Activated naive CD8-positive, alpha-beta T cell treated with anti-CD3 and anti-CD28 coated beads for 36 hours (primary cell): ENCODE data around the gene BIRC7. TPM values are rescaled to one million over a fixed set of nuclear protein-coding genes. Genes with fewer than 3 reads are reported as not detected.
"Not testable (repeated sequence)": the region's sequence is repeated elsewhere in the genome, so short reads cannot be mapped to it uniquely, and the experiment has no call there.

Experiments used
- DNase-seq: peaks from one replicate; pipeline ENCODE4 v3.0.0; 2021
- H3K27ac Mint-ChIP-seq: one replicate; pipeline ENCODE4 v1.8.0; 2022; ENCODE audit warnings: mild to moderate bottlenecking, moderate library complexity, mixed read lengths
- H3K27me3 Mint-ChIP-seq: one replicate; pipeline ENCODE4 v1.8.0; 2022; ENCODE audit warnings: mild to moderate bottlenecking, mixed read lengths
- H3K36me3 Mint-ChIP-seq: one replicate; pipeline ENCODE4 v1.8.0; 2021; ENCODE audit warnings: mild to moderate bottlenecking, mixed read lengths
- H3K4me1 Mint-ChIP-seq: one replicate; pipeline ENCODE4 v1.8.0; 2021; ENCODE audit warnings: mixed read lengths
- H3K4me3 Mint-ChIP-seq: one replicate; pipeline ENCODE4 v1.8.0; 2022; ENCODE audit warnings: mild to moderate bottlenecking, moderate library complexity, mixed read lengths
- H3K9me3 Mint-ChIP-seq: one replicate; pipeline ENCODE4 v1.8.0; 2022; ENCODE audit warnings: mixed read lengths
- total RNA-seq, 2 experiments: library from RNA; stranded (reverse); gene quantifications; one replicate each; pipeline ENCODE4 v1.2.3, GENCODE V29; 2021

Gene BIRC7
- total RNA-seq, 2 experiments from 2014 or later = 0.23 to 0.34 TPM

DNA sequence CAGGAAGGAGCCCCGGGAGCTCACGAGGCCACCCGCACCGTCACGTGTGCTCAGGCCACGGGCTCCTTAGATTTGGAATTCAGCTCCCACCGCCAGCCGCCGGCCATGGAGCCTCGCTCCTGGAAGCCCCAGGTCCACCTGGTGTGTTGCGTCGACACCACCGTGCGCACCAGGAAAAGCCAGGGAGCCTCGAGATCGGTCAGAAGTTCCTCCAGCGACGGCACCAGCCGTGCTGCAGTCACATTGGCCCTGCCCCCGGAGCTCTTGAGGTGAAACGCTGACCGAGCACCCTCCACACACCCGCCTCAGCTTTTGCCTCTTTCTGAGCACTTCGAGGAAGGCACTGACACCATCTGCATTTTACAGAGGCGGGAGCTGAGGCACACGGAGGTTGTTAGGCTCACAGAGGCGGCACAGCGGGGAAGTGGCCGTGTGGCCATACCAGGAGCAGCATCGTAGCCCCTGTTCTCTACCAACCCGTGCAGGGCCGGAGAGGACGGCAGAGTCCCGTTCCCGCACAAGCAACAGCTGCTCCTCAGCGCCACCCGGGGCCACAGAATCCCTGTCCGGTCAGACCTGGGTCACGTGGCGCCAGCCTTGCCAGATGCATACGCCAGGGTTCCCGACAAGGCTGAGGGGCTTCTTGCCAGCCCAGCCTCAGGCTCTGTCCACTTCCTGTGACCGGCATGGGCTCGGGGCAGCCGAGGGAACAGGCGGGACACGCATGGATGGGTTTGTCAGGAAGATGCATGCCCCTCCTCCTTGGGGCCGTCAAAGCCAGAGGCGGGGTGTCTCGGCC lies 11.0 kb downstream of the BIRC7 start:
- no peak overlapping the region for H3K4me3 Mint-ChIP-seq
- H3K36me3 Mint-ChIP-seq = no peaks in the 10 kb centered on the region
- no peaks in the 10 kb centered on the region for H3K4me1 Mint-ChIP-seq
- DNase-seq = no peak
- no peaks in the 10 kb centered on the region for H3K9me3 Mint-ChIP-seq
- no peak overlapping the region for H3K27ac Mint-ChIP-seq
- H3K27me3 Mint-ChIP-seq = peaks cover 46% of the 10 kb centered on the region

DNA sequence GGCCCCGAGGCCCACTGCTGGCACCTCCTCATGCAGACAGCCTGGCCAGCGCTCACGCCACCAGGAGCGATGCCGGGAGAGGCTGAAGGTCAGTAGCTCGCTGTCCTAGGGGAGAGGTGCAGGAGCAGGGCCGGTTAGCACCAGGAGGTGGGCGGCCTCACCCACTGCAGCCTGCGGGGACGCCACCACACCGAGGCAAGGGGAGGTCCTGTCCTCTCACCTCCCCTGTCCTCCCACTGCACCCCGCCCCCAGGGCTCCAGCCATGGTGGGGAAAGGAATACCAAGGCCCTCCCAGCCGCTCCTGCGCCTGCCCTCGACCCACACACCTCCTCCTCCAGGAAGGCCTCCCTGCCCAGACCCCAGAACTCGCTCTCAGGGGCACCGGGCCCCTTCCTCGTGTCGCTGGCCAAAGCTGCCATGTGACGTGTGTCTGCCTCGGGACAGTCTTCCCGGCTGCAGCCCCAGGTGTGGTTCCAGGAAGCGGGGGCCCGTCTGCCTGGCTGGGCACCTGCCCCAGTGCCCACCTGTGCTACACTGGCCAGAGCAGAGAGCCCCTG lies 12.0 kb downstream of the BIRC7 start:
- Mint-ChIP-seq H3K27me3 (peaks cover 55% of the 10 kb centered on the region), H3K36me3 (no peaks in the 10 kb centered on the region), H3K4me3 (no peak overlapping the region), H3K4me1 (no peaks in the 10 kb centered on the region), H3K9me3 (no peaks in the 10 kb centered on the region), H3K27ac (no peak overlapping the region)
- DNase-seq = no peak

DNA sequence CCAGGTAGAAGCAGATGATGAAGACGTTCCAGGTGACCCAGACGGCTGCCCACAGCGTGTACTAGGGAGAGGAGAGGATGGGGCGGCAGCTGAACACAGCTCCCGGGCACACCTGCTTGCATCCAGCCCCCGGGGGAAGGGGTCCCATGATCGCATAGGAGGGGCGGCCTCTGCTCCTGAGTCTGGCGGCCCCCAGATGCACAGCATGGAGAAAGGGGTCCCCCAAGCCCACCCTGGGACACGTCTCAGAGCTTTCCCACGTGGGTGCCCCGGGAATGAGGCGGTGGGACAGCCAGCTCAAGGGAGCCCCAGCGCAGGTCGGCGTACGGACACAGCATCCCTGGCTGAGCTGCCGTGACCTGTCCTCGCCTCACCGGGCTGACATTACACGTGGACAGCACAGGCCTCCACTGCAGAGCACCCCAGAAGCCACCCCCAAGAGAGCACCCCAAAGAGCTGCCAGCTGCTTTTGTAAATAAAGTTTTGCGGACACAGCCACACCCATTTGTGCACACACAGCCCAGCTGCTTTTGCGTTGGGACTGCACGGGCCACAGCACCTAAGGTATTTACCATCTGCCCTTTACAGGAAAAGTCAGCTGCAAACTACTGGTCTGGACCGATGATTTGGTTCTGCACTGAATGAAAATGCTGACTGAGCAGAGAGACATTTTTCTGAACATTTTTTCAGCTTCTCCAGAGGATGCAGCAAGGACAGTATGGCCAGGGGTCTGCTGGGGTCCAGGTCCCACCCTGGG lies 13.3 kb downstream of the BIRC7 start:
- DNase-seq = no peak
- H3K36me3 Mint-ChIP-seq = no peaks in the 10 kb centered on the region
- H3K4me3 Mint-ChIP-seq = no peak overlapping the region
- H3K27me3 Mint-ChIP-seq = peaks cover 63% of the 10 kb centered on the region
- no peaks in the 10 kb centered on the region for H3K4me1 Mint-ChIP-seq
- H3K27ac Mint-ChIP-seq = no peak overlapping the region
- H3K9me3 Mint-ChIP-seq = no peaks in the 10 kb centered on the region

GRCh38 chr20:63249891-63250290 lies 14.2 kb downstream of the BIRC7 start:
- Mint-ChIP-seq H3K4me3 (no peak overlapping the region), H3K4me1 (no peaks in the 10 kb centered on the region), H3K27ac (no peak overlapping the region), H3K36me3 (no peaks in the 10 kb centered on the region), H3K9me3 (no peaks in the 10 kb centered on the region), H3K27me3 (peaks cover 67% of the 10 kb centered on the region)
- no peak for DNase-seq

DNA sequence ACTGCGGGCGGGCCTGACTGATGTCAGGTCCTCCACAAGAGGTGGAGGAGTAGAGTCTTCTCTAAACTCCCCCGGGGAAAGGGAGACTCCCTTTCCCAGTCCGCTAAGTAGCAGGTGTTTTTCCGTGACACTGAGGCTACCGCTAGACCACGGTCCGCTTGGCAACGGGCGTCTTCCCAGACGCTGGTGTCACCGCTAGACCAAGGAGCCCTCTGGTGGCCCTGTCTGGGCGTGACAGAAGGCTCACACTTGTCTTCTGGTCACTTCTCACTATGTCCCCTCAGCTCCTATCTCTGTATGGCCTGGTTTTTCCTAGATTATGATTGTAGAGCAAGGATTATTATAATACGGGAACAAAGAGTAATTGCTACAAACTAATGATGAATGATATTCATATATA lies 15.6 kb downstream of the BIRC7 start:
- not testable (repeated sequence) for H3K9me3 Mint-ChIP-seq
- peaks cover 72% of the 10 kb centered on the region for H3K27me3 Mint-ChIP-seq

DNA sequence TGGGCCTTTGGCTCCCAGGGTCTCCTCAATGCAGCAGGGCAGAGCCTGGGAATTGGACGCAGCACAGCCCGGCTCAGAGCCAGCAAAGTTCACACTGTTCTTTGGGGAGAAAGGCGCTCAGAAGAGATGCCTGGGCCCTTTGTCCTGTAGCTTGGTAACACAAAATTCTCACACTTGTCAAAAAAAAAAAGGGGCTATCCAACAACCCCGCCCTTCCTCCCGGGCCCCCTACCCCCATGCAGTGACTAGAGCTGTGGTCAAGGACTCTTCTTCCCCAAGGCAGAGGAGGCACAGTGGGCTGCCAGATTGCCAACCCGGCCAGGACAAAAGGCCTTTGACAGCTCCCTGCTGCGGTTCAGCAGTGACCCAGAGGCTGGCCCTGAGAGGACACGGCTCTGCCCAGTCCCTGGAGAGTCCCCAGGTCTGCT lies 16.6 kb downstream of the BIRC7 start:
- peaks cover 72% of the 10 kb centered on the region for H3K27me3 Mint-ChIP-seq
- no peaks in the 10 kb centered on the region for H3K36me3 Mint-ChIP-seq
- no peak for DNase-seq
- H3K9me3 Mint-ChIP-seq = no peaks in the 10 kb centered on the region
- H3K4me1 Mint-ChIP-seq = no peaks in the 10 kb centered on the region
- H3K4me3 Mint-ChIP-seq = no peak overlapping the region
- no peak overlapping the region for H3K27ac Mint-ChIP-seq

More for the DNA sequence above, 15.6 kb downstream of the BIRC7 start:
- H3K36me3 Mint-ChIP-seq, H3K4me3 Mint-ChIP-seq, H3K4me1 Mint-ChIP-seq, H3K27ac Mint-ChIP-seq, DNase-seq: not testable (repeated sequence)

DNA sequence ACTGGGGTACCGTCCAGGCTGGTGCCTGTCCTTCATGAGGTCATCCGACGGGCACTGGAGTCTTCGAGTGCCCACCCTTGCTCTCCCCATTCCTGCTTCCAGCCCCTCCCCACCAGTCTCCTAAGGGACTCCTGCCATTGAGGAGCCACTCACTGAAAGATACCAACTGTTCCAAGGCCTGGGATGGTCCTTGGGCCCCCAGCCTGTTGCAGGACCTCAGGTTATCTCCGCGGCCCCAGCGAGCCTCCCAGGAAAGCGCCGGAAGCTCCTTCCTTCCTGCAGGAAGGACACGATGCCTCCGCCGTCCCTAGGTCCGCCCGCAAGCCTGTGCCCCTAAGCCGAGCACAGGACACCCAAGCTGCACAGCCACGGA lies 17.3 kb downstream of the BIRC7 start:
- Mint-ChIP-seq H3K4me3 (no peak overlapping the region), H3K9me3 (no peaks in the 10 kb centered on the region), H3K36me3 (no peaks in the 10 kb centered on the region), H3K27me3 (peaks cover 73% of the 10 kb centered on the region), H3K27ac (no peak overlapping the region), H3K4me1 (no peaks in the 10 kb centered on the region)
- no peak for DNase-seq

- Mint-ChIP-seq H3K27me3 (peaks cover 69% of the 10 kb centered on the region), H3K27ac (no peak overlapping the region)
- no peak for DNase-seq
Observed at GRCh38 chr20:63253438-63254231, 17.9 kb downstream of the BIRC7 start.

DNA sequence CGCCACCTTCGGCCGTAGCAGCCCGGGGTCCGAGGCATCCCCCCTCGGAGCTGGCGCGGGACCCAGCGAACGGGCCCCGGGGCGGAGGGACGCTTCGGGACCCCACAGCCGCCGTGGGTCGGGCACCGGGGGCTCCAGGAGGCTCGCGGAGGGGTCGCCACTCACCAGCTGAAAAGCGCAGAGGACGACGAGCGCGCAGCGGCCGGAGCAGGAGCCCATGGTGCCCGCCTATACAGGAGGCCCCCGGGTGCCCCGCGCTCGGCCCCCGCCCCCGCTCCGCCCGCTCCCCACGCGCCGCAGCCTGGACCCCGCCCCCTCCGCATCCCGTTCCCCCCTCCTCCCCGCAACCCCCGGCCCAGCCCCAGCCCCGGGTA lies 18.5 kb downstream of the BIRC7 start, which contains the start of gene NKAIN4:
Gene NKAIN4, minus strand, starts transcription at position 232 of the 374 bp plus-strand sequence. Its CDS starts 13 bp downstream, at position 219.
- no peaks in the 10 kb centered on the region for H3K4me1 Mint-ChIP-seq
- H3K4me3 Mint-ChIP-seq = no peak within 1 kb of the TSS
- H3K36me3 Mint-ChIP-seq = no peaks in the 10 kb centered on the region
- peaks cover 64% of the 10 kb centered on the region for H3K27me3 Mint-ChIP-seq
- H3K9me3 Mint-ChIP-seq = no peaks in the 10 kb centered on the region
- H3K27ac Mint-ChIP-seq = no peak within 1 kb of the TSS
- no peak for DNase-seq

More at GRCh38 chr20:63253438-63254231, 17.9 kb downstream of the BIRC7 start:
- Mint-ChIP-seq H3K36me3 (no peaks in the 10 kb centered on the region), H3K4me1 (no peaks in the 10 kb centered on the region), H3K4me3 (no peak overlapping the region), H3K9me3 (no peaks in the 10 kb centered on the region)

- Mint-ChIP-seq H3K4me3 (no peak overlapping the region), H3K36me3 (no peaks in the 10 kb centered on the region), H3K27ac (no peak overlapping the region), H3K9me3 (no peaks in the 10 kb centered on the region), H3K27me3 (peaks cover 58% of the 10 kb centered on the region), H3K4me1 (no peaks in the 10 kb centered on the region)
- no peak for DNase-seq
Observed at GRCh38 chr20:63254606-63255384, 19.1 kb downstream of the BIRC7 start.

DNA sequence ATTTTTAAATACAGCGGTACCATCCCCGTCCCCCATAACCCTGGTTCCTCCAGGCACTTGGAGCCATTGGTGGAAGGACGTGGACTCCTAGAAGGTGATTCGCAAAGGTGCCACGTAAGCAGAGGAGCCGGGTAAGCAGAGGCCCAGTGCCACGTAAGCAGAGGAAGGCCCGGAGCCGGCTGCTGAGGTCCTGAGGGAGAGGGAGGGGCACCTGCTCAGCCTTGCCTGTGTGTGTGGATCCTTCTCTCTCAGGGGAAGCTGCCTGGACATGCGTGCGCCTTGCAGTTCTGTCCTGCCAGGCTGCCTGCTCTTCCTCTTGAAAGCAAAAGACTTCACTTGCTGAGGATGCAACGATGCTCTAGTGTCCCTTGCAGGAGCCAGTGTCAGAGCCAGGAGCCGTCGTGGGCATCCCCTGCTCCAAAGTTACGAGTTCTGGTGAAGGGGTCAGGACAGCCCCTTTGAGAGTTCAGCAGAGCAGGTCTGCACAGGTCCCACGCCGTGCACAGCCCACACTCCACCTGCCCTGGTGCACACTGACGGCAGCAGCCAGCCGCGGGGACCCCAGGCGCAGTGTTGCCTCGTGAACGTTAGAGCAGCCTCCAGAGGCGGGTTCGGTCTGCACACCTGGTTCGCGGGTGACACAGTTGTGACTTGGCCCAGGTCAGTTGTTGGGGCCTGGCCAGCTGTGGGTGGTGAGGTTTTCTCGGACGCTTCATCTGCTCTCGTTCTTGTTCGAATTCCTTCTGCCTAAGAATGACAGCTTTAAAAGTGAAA lies 20.4 kb downstream of the BIRC7 start:
- no peaks in the 10 kb centered on the region for H3K4me1 Mint-ChIP-seq
- no peaks in the 10 kb centered on the region for H3K9me3 Mint-ChIP-seq
- H3K36me3 Mint-ChIP-seq = no peaks in the 10 kb centered on the region
- no peak for DNase-seq
- H3K27ac Mint-ChIP-seq = no peak overlapping the region
- H3K27me3 Mint-ChIP-seq = peaks cover 51% of the 10 kb centered on the region
- no peak overlapping the region for H3K4me3 Mint-ChIP-seq

DNA sequence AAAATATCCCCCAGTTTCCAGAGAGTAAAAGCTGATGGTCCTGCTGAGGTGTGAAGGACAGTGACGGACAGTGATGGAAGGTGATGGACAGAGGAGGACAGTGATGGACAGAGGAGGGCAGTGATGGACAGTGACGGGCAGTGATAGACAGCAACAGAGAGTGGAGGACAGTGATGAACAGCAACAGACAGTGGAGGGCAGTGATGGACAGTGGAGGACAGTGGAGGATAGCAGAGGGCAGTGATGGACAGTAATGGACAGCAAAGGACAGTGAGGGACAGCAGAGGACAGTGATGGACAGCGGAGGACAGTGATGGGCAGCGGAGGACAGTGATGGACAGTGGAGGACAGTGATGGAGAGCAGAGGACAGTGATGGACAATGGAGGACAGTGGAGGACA lies 21.2 kb downstream of the BIRC7 start:
- no peak overlapping the region for H3K27ac Mint-ChIP-seq
- no peak for DNase-seq
- H3K27me3 Mint-ChIP-seq = peaks cover 51% of the 10 kb centered on the region
- H3K36me3 Mint-ChIP-seq = no peaks in the 10 kb centered on the region
- no peaks in the 10 kb centered on the region for H3K4me1 Mint-ChIP-seq
- no peak overlapping the region for H3K4me3 Mint-ChIP-seq
- no peaks in the 10 kb centered on the region for H3K9me3 Mint-ChIP-seq

GRCh38 chr20:63257629-63258028 lies 21.9 kb downstream of the BIRC7 start:
- peaks cover 2% of the 10 kb centered on the region for H3K4me1 Mint-ChIP-seq
- DNase-seq = no peak
- H3K9me3 Mint-ChIP-seq = no peaks in the 10 kb centered on the region
- no peak overlapping the region for H3K4me3 Mint-ChIP-seq
- no peaks in the 10 kb centered on the region for H3K36me3 Mint-ChIP-seq
- H3K27me3 Mint-ChIP-seq = peaks cover 49% of the 10 kb centered on the region
- no peak overlapping the region for H3K27ac Mint-ChIP-seq

- Mint-ChIP-seq H3K4me1 (peaks cover 2% of the 10 kb centered on the region), H3K9me3 (no peaks in the 10 kb centered on the region), H3K4me3 (no peak overlapping the region), H3K36me3 (no peaks in the 10 kb centered on the region), H3K27me3 (peaks cover 50% of the 10 kb centered on the region), H3K27ac (no peak overlapping the region)
- DNase-seq = no peak
Observed at GRCh38 chr20:63258781-63259180, 23.1 kb downstream of the BIRC7 start.
